Caco-2 (cell line): ENCODE results near the gene FER. TPM values are rescaled to one million over a fixed set of nuclear protein-coding genes. Genes with fewer than 3 reads are reported as not detected.
"Not testable (repeated sequence)": the region's sequence is repeated elsewhere in the genome, so short reads cannot be mapped to it uniquely, and the experiment has no call there.

ENCODE experiments used
- BruUV-seq: library from RNA; stranded (reverse); fragments of 400-500 nt; replicated peaks from 2 replicates; lab custom pipeline; 2021; lab: Mats Ljungman, UMichigan
- CTCF ChIA-PET: fragments of 300-600 bp; sonication (Branson Sonifier 250); formaldehyde crosslinking; loops from one replicate; lab custom pipeline; 2022; ENCODE audit warnings: antibody characterized with exemption; lab: Charles Lee
- POLR2A ChIA-PET: fragments of 300-600 bp; sonication (Branson Sonifier 250); formaldehyde crosslinking; loops from one replicate; lab custom pipeline; 2022; ENCODE audit warnings: antibody characterized with exemption; lab: Charles Lee
- DNase-seq, 2 experiments: peaks; one replicate each; pipeline versions ENCODE4 v3.0.0 to v3.0.0-alpha.2; 2020 to 2022
- H3K27me3 ChIP-seq: replicated peaks from 2 replicates; pipeline ENCODE4 v1.6.0; 2011; ENCODE audit warnings: low read length; ENCODE audit not compliant: control insufficient read depth, insufficient read depth
- H3K36me3 ChIP-seq: 2 replicates; pipeline ENCODE4 v1.5.1; 2011; ENCODE audit warnings: low read length; ENCODE audit not compliant: control insufficient read depth, insufficient read depth
- H3K4me1 ChIP-seq: fragments of 250-450 bp; sonication (Bioruptor Pico); 2 replicates; pipeline ENCODE4 v1.5.1; 2020; ENCODE audit warnings: mild to moderate bottlenecking
- H3K4me3 ChIP-seq: 2 replicates; pipeline ENCODE4 v1.5.1; 2011; ENCODE audit warnings: low read depth, mild to moderate bottlenecking, control low read depth, low read length
- H3K9me3 ChIP-seq: fragments of 250-450 bp; sonication (Bioruptor Pico); 2 replicates; pipeline ENCODE4 v1.5.1; 2020; ENCODE audit warnings: mild to moderate bottlenecking, moderate library complexity
- H3K27ac Mint-ChIP-seq: one replicate; pipeline ENCODE4 v1.8.0; 2022; ENCODE audit warnings: mixed read lengths; ENCODE audit not compliant: unreplicated experiment
- H3K27me3 Mint-ChIP-seq: one replicate; pipeline ENCODE4 v1.8.0; 2022; ENCODE audit warnings: mixed read lengths; ENCODE audit not compliant: insufficient read depth, unreplicated experiment
- H3K36me3 Mint-ChIP-seq: one replicate; pipeline ENCODE4 v1.8.0; 2022; ENCODE audit warnings: mild to moderate bottlenecking, mixed read lengths; ENCODE audit not compliant: insufficient read depth, unreplicated experiment
- H3K4me1 Mint-ChIP-seq: one replicate; pipeline ENCODE4 v1.8.0; 2022; ENCODE audit warnings: low read depth, mixed read lengths; ENCODE audit not compliant: unreplicated experiment
- H3K4me3 Mint-ChIP-seq: one replicate; pipeline ENCODE4 v1.8.0; 2022; ENCODE audit warnings: mild to moderate bottlenecking, moderate library complexity, mixed read lengths; ENCODE audit not compliant: unreplicated experiment
- H3K9me3 Mint-ChIP-seq: one replicate; pipeline ENCODE4 v1.8.0; 2022; ENCODE audit warnings: mixed read lengths; ENCODE audit not compliant: unreplicated experiment
- CTCF ChIP-seq, 2 experiments: fragments of 200-600 bp in 1 of 2; IDR thresholded peaks; 1 replicate in 1 of 2; 2 replicates in 1 of 2; pipeline versions ENCODE4 v1.5.1 to v1.8.0; 2011 to 2022; ENCODE audit warnings: antibody characterized with exemption in 1 of 2, control low read depth in 1 of 2, inconsistent platforms in 1 of 2, low read depth in 1 of 2, low read length in 1 of 2, mild to moderate bottlenecking in 1 of 2, moderate library complexity in 1 of 2; ENCODE audit not compliant: insufficient read depth in 1 of 2, severe bottlenecking in 1 of 2, unreplicated experiment in 1 of 2
- intact Hi-C: fragments of 100-400 bp; cut with micrococcal nuclease; formaldehyde crosslinking; loops from one replicate; pipeline ENCODE4 v1.10.0; 2022; ENCODE audit not compliant: unreplicated experiment
- total RNA-seq: library from RNA; stranded (reverse); gene quantifications from 2 replicates; pipeline ENCODE4 v1.2.3, GENCODE V29; 2022

The FER gene
- total RNA-seq, 1 experiment from 2014 or later = 43.1 TPM

- intact Hi-C loops = no loop called here
- 0 out of 2 replicates have a peak, but pooled peaks cover 17% of the 10 kb centered on the region for H3K4me1 ChIP-seq
- H3K4me3 ChIP-seq = no peak overlapping the region
- H3K4me3 Mint-ChIP-seq = no peak overlapping the region
- DNase-seq = no peak
- no peaks in the 10 kb centered on the region for H3K27me3 ChIP-seq
- no peaks in the 10 kb centered on the region for H3K36me3 ChIP-seq
- no peaks in the 10 kb centered on the region for H3K9me3 Mint-ChIP-seq
- BruUV-seq = no TSS peak
- no peaks in the 10 kb centered on the region for H3K9me3 ChIP-seq
- no peaks in the 10 kb centered on the region for H3K27me3 Mint-ChIP-seq
- TF ChIP-seq CTCF (IDR thresholded peaks at IDR 0.05; ENCODE audit: insufficient read depth in 1 of 2, low read depth in 1 of 2, low read length in 1 of 2, severe bottlenecking in 1 of 2, unreplicated experiment in 1 of 2) = no peak
- H3K4me1 Mint-ChIP-seq = peaks cover 28% of the 10 kb centered on the region
- H3K27ac Mint-ChIP-seq = no peak overlapping the region
- ChIA-PET CTCF (no interaction called here), POLR2A (no interaction called here)
- peaks cover 21% of the 10 kb centered on the region for H3K36me3 Mint-ChIP-seq
Observed at GRCh38 chr5:108765647-108766046, 17.9 kb downstream of the FER start.

DNA sequence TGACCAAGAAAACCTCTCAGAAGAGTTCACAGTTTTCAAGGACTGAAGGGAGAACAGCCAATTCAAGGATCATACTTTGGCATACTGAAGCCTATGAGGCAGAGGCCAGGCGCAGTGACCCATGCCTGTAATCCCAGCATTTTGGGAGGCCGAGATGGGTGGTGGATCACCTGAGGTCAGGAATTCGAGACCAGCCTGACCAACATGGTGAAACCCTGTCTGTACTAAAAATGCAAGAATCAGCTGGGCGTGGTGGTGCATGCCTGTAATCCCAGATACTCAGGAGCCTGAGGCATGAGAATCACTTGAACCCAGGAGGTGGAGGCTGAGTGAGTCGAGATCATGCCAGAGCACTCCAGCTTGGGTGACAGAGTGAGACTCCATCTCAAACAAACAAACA lies 19.2 kb downstream of the FER start:
- not testable (repeated sequence) for H3K27ac Mint-ChIP-seq

DNA sequence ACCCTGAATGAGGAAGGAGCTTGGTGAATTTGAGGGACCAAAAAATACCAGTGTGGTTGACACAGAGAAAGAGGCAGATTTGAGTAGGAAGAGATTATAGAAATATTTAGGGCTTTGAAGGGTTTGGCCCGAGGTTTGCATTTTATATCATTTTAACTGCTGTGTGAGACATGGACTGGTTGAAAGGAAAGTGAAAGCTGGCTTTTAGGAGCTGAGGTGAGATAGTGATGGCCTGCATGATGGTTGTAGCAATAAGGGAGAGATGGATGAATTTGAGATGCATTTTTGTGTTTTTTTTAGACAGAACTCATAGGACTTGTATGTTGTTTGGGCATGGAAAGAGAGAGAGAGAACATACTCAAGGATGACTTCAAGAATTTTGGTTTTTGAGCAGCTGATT lies 21.7 kb downstream of the FER start:
- Mint-ChIP-seq H3K36me3 (peaks cover 17% of the 10 kb centered on the region), H3K9me3 (no peaks in the 10 kb centered on the region), H3K4me1 (peaks cover 14% of the 10 kb centered on the region), H3K4me3 (no peak overlapping the region), H3K27me3 (no peaks in the 10 kb centered on the region), H3K27ac (no peak overlapping the region)
- BruUV-seq = no TSS peak
- no peaks in the 10 kb centered on the region for H3K36me3 ChIP-seq
- TF ChIP-seq CTCF (IDR thresholded peaks at IDR 0.05; ENCODE audit: insufficient read depth in 1 of 2, low read depth in 1 of 2, low read length in 1 of 2, severe bottlenecking in 1 of 2, unreplicated experiment in 1 of 2) = no peak
- ChIA-PET POLR2A (interaction anchor here (1.4 kb wide), 1 partner anchor 21 kb away, joined by 4 read pairs; the partner anchor contains the start of gene FER), CTCF (no interaction called here)
- intact Hi-C loops = no loop called here
- H3K4me3 ChIP-seq = no peak overlapping the region
- no peaks in the 10 kb centered on the region for H3K9me3 ChIP-seq
- DNase-seq = no peak
- no peaks in the 10 kb centered on the region for H3K27me3 ChIP-seq
- 0 out of 2 replicates have a peak, but pooled peaks cover 7% of the 10 kb centered on the region for H3K4me1 ChIP-seq

More for the DNA sequence above, 19.2 kb downstream of the FER start:
- H3K27me3 ChIP-seq, H3K4me3 Mint-ChIP-seq, H3K36me3 ChIP-seq, H3K9me3 ChIP-seq, H3K4me3 ChIP-seq, H3K27me3 Mint-ChIP-seq, POLR2A ChIA-PET, DNase-seq, CTCF ChIA-PET, BruUV-seq, intact Hi-C loops, H3K9me3 Mint-ChIP-seq: not testable (repeated sequence)
- Mint-ChIP-seq H3K4me1 (peaks cover 27% of the 10 kb centered on the region), H3K36me3 (peaks cover 15% of the 10 kb centered on the region)
- H3K4me1 ChIP-seq = 0 out of 2 replicates have a peak, but pooled peaks cover 17% of the 10 kb centered on the region
